GM12873 (cell line): ENCODE measurements around the gene CARHSP1.

ENCODE experiments used
- CTCF ChIP-seq: IDR thresholded peaks from 2 replicates; pipeline ENCODE4 v1.5.1; 2012; ENCODE audit warnings: low read depth, mild to moderate bottlenecking, moderate library complexity, low read length, control low read depth; ENCODE audit not compliant: insufficient read depth; ENCODE audit errors: missing control alignments

Gene CARHSP1

DNA sequence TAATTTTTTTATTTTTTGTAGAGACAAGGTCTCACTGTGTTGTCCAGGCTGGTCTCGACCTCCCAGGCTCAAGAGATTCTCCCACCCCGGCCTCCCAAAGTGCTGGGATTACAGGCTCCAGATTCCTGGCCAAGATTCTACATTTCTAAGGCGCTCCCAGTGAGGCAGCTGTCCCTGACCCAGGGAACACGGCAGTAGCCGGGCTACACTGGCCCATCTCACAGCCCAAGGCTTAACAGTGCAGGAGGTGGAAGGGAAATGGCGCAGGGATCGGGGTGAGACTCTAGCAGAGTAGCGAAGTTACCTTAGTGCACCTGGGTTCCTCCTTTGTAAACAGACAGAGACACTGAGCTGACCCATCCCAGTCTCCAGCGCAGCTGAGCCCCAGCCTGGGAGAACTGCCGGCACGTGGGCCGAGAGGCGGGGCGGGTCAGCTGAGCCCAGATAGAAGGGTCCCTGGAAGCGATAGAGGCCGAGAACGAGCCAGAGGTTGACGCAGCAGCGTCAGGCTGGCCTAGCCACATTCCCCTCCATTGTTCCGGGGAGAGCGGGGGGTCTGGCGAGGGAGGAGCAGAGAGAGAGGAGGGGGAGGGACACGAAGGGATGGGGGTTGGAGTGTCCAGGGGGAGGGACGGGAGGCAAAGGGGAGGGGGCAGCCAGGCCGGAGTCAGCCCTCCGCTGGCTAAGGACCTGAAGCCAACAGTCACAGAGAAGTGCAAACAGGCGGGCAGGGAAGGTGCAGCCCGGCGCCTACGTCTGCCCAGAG is 2.5 kb downstream of the CARHSP1 start:
- no peak for TF ChIP-seq CTCF

DNA sequence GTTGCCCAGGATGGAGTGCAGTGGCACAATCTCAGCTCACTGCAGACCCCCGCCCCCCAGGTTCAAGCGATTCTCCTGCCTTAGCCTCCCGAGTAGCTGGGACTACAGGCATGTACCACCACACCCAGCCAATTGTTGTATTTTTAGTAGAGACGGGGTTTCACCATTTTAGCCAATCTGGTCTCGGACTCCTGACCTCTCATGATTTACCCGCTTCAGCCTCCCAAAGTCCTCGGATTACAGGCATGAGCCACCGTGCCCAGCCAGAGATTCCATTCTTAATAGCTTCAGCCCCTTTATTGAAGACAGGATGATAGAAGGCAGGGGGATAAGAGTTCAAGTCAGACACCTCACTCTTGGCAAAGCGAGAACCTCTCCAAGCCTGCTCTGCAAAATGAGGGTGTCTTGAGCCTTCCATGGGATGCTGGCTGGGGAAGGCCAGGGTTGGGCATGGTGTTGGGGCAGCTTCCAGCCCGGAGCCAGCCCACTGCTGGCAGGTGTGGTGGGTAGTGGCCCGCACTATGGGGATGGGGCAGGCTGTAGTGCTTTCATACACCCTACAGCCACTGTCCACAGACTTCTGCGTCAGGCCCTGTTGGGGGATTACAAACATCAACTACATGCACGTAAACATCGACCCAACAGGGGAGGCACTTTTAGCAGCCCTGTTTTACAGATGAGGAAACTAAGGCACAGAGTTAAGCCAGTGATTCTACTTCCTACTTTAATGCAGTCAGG is 3.5 kb downstream of the CARHSP1 start:
- TF ChIP-seq CTCF, result no peak

- no peak for TF ChIP-seq CTCF
Measured at GRCh38 chr16:8864480-8865110, 4.2 kb downstream of the CARHSP1 start.

DNA sequence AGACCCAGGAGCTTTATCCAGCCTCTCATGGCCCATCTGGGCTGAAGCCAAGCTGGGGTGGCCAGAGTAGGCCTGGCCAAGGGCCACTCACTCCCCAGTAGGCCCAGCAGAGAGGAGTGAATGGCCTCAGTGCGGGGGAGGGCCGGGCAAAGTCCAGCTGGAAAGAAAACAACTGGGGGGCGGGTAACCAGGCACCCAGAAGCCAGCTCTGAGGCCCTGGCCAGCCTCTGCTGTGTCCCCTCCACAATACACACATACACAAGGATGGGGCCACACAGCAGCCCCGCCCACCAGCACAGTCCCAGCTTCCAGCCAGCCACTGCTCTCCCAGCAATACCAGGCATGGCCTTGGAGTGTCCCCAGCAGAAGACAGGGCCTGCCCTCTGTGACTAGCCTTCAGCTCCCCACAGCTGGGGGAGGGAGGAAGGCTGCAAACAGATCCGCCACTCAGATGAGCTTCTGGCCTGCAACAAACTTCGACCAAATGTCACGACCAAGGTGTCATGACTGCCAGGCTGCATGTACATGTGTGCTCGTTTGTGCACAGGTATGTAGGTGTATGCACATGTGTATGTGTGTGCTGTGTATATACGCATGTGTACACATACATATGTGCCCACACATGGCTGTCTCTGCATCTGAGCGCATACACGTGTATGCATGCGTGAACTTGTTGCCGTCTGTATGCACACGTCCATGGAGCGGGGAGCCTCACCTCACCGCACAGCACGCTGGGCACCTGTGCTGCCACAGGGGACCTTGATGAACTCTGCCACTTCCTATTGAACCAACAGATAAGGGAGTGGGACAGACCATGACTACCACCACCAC is 5.0 kb downstream of the CARHSP1 start:
- no peak for TF ChIP-seq CTCF

DNA sequence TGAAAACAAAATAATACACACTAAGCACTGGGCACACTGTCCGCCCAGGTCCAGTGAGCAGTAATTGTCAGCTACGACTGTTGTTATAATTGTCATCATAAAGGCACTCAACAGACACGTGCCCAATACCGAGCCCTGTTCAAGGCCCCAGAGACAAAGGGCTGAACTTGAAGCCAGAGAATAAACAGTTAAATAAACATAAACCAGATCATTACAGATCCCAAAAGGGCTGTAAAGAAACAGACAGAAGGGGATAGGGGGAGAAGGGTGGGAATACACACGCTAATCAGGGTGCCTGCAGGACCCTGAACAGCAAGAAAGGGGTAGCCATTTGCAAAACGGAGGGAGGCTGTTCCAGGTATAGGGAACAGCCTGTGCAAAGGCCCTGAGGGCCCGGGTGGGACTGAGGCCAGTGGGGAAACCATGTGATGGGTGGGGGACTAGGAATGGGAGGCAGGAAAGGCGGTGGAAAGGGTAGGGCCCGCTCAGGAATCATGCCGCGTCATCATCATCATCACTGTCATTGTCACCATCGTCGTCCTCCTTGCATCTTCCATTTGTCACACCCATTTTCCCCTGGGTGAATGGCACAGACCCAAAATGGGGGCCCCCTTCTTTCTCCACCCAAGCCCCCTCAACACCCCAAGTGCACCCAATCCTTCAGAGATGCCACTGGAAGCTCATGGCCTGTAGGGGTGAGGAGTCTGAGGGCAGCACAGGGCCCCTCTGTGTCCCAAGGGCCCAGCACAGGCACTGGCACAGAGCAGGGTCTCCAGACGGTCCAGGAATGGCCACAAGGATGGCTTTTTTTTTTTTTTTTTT is 6.3 kb downstream of the CARHSP1 start:
- TF ChIP-seq CTCF, result no peak

DNA sequence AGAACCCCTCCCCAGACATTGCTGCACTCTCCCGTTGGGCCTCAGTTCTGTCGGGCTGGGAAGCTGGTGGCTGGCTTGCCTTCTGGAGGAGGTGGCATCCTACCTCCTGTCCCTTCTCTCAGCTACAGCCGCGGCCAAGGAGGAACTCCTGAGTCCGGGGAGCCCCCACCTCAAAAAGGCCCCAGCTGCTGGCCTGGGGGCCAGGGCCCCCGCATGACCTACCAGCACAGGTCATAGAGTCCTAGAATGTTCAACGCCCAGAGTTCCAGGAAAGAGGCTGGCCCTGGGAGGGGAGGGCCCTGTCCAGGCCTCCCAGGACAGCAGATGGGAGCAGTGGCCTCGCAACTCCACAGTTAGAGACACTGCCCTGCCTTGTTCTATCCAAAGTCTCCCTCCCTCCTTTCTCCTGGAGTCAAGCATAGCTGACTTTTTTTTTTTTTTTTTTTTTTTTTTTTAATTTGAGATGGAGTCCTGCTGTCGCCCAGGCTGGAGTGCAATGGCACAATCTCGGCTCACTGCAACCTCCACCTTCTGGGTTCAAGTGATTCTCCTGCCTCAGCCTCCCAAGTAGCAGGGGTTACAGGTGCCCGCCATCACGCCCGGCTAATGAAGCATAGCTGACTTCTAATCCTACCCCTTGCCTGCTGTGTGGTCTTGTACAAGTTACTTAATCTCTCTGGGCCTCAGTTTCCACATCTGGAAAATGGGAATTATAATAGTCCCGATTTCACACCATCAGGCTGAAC is 7.1 kb downstream of the CARHSP1 start:
- TF ChIP-seq CTCF, result no peak
